Cortex of kidney (tissue), 1 donor: ENCODE measurements around the gene PGP.
"Not testable (repeated sequence)": the region's sequence is repeated elsewhere in the genome, so short reads cannot be mapped to it uniquely, and the experiment has no call there.

ENCODE experiments used
- DNase-seq: peaks from one replicate; lab custom pipeline; 2025; lab: John Stamatoyannopoulos, UW

Gene PGP

GRCh38 chr16:2223221-2223941 lies 8.7 kb upstream of the PGP start, which contains the start of gene E4F1:
E4F1 (plus strand) TSS chr16:2223591; CDS start chr16:2223614, 23 bp downstream.
- DNase-seq: peak; percentile 75

- no peak for DNase-seq
These were observed 1.7 kb upstream of the PGP start for GRCh38 chr16:2216330-2216729.

DNA sequence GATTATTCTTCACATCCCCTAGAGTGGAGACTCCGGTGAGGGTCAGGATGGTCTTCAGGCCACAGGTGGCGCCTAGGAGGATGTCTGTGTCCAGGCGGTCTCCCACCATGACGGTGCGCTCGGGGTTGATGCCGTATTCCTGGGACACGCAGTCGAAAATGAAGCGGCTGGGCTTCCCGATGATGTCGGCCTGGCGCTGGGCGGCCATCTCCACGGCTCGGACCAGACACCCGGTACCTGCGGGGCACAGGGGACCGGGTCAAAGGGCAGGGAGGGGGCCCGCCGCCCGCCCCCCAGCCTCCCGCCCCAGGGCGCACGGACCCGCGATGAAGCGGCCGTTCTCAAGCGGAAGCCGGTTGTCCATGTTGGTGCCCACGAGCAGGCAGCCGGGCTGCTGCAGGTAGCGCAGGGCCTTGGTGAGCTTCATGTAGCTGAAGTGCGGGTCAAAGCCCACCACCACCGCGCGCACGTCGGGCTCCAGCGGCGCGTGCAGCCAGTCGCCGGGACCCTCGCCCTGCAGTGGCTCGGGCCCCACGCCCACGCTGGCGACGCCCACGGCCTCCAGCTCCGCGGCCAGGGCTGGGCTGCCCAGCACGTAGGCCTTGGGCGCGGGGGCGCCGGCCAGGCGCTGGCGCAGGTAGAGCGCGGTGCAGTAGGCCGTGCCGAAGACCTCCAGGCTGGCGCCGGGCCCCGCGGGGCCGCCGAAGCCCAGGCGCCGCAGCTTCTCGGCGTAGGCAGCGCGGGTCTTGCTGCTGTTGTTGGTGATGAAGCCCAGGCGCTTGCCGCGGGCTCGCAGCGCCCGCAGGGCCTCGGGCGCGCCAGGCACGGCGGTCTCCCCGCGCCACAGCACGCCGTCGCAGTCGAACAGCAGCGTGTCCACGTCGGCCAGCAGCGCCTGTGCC lies 572 bp downstream of the PGP start:
- DNase-seq: no peak

GRCh38 chr16:2212362-2213324 lies 2.0 kb downstream of the PGP start:
- no peak for DNase-seq

DNA sequence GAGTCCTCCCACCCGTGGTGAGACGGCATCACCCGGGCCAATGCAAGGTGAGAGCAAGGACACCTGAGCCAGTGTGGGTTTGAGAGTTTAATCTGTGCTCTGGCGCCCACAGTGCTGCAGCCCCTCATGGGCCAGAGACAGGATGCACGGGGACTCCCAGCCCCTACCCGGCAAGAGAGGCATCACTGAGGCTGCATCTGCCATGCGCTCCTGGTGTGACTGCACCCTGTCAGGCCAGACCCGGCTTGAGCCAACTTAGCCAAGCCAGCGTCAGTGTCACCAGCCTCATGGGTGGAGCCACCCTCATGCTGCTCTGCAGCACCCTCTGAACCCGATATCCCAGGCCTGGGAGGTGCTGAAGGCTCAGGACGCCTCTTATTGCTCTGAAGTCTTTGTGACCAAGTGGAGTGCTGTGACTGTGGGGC lies 2.7 kb downstream of the PGP start:
- DNase-seq: no peak

- no peak for DNase-seq
These were observed 4.0 kb downstream of the PGP start, which contains the start of gene BRICD5 for GRCh38 chr16:2210386-2211365. BRICD5 (minus strand) TSS chr16:2210863; CDS start chr16:2210833, 30 bp downstream.

DNA sequence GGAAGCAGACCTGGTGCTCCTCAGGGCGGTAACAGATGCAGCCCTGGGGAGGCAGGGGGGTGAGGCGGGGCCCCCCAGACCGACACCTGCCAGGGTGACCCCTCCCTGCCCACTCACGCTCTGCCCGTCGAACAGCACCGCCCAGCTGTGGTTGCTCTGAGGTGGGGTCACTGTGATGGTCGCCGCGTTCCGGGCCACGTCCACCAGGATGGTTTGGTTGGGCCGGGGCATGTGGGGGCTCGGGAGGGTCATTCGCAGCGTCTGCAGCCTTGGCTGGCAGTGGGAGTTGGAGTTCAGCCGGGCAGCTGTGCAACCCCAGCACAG lies 4.7 kb downstream of the PGP start:
- DNase-seq: no peak

DNA sequence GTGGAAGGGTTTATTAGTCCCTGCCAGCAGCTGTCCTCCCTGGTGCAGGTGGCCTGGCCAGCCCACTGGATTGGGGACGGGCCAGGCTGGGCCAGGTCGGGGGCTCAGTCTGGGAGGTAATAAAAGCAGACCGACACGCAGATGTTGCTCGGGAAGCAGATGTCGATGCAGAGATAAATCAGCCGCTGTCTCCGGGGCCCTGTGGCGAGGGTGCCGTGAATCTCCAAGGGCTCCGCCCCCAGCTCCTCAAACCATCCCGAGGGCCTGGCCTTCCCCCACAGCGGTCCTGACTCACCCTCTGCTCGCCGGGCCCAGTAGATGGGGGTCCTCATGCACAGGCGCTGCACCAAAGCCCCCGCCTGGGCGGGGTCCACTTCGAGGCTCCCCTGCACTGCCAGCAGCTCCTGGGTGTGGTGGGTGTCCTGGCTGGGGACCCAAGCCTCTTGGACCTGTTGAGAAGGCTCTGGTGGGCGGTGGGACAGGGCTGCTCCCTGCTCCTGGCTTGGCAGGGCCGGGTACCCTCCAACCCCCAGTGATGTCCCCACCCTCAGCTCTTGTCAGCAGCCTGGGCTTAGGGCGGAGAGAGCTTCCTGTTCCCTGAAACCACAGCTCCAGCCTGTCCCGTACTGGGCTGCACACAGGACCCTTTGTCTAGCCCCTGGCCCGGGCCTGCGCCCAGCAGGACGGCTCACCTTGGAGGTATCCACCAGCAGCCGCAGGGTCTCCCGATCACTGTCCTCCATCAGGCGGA lies 5.2 kb downstream of the PGP start:
- no peak for DNase-seq

GRCh38 chr16:2208772-2209171 lies 5.9 kb downstream of the PGP start:
- no peak for DNase-seq

GRCh38 chr16:2208308-2208707 lies 6.3 kb downstream of the PGP start:
- DNase-seq: no peak

GRCh38 chr16:2207872-2208271 lies 6.8 kb downstream of the PGP start:
- DNase-seq: no peak

DNA sequence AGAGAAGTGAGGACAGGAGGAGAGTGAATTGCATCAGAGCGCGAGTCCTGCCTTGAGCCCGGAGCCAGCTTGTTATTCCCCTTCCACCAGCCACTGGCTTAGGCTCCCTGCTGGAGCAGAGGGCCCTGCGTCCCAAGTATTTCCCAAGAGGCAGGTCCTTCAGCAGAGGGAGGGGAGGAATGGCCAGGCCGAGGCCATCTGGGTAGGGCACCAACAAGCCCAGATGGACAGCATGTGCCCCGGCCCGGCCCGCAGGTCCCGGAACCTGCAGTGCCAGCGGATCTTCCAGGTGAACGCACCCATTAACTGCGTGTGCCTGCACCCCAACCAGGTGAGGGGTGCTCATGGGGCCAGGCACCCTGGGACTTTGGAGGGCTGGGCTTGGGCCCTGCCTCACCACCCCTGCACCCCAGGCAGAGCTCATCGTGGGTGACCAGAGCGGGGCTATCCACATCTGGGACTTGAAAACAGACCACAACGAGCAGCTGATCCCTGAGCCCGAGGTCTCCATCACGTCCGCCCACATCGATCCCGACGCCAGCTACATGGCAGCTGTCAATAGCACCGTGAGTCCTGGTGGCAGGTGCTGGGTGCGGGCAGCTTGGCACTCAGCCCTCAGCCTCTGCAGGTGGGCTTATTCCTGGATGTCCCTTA lies 7.7 kb downstream of the PGP start:
- DNase-seq: no peak

GRCh38 chr16:2206420-2206779 lies 8.2 kb downstream of the PGP start:
- no peak for DNase-seq

DNA sequence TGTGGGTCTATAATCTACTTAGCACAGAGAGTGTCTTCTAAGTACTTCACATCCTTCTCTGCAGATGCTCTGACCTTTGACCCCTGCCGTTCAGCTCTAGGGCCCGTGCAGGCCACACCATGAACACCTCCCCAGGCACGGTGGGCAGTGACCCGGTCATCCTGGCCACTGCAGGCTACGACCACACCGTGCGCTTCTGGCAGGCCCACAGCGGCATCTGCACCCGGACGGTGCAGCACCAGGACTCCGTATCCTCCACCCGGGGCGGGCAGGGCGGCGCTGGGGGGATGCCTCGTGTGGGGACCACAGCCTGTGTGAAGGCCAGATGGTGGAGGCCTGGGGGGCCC lies 8.7 kb downstream of the PGP start:
- DNase-seq: no peak

DNA sequence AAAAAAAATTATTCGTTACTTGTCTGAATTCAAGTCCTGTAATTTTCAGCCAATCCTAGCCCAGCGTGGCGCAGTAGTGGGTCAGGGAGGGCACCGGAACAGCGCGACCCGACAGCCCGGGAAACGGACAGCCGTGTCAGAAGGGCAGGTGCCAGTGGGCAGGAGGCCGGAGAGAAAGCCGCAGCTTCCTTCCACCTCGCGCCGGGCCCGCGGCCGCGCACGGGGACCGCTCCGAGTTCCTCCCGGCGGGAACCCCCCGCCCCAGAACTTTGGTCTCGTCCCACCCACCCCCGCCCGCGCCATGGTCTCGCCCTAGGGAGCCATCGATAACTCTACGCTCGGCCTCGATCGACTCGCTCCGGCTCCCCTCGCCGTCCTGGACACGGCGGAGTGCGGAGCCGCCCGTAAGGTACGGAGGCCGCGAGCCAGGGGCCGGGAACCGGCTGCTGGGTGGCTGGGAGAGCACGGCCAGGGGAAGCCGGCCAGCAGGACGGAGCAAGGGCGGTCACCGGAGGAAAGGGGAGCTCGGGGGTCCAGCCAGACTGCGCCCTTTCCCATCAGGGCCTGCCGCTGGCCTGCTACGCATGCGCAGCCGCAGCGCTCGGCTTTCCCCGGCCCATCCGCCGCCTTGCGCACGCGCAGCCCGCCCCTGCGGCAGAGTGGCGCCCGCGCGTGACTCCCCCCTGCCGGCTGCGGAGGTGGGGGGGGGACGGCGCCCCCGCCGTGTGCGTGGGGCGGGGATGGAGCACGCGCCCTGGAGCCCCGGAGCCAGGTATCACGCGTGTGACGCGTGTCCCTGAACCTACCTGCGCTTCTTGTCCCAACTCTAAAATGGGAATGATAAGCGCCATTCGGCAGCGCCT lies 9.3 kb downstream of the PGP start, which contains the start of gene MLST8:
TSS of gene MLST8 (plus strand) at position 351 of the 863 bp plus-strand sequence. CDS start 632 bp downstream, outside the sequence.
- no peak for DNase-seq

- no peak for DNase-seq
These were observed 10.1 kb downstream of the PGP start for GRCh38 chr16:2204416-2205103.

DNA sequence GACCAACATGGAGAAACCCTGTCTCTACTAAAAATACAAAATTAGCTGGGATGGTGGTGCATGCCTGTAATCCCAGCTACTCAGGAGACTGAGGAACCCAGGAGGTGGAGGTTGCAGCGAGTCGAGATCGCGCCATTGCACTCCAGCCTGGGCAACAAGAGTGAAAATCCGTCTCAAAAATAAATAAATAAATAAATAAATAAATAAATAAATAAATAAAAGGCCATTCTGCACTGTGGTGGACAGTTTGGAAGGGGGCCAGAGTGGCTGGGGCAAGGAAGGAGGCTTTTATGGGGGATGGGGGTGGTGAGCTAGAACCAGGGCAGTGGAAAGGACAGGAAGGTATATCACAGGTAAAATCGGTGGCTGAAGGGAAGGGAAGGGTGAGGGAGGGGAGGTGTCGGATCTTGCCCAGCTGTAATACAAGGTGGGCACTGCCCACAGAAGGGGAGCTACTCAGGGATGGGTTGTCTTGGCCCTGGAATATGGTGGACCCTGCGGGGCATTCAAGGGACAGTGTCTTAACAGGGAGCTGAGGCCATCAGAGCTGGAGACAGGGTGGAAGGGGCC lies 11.4 kb downstream of the PGP start:
- not testable (repeated sequence) for DNase-seq

GRCh38 chr16:2200313-2200712 lies 14.3 kb downstream of the PGP start:
- DNase-seq: no peak
